ENCODE measurements around the gene GPR146. TPM values are rescaled to one million over a fixed set of nuclear protein-coding genes. Genes with fewer than 3 reads are reported as not detected.

GPR146 gene
- total RNA-seq, 1 experiment from 2014 or later = 1.8 TPM

DNA sequence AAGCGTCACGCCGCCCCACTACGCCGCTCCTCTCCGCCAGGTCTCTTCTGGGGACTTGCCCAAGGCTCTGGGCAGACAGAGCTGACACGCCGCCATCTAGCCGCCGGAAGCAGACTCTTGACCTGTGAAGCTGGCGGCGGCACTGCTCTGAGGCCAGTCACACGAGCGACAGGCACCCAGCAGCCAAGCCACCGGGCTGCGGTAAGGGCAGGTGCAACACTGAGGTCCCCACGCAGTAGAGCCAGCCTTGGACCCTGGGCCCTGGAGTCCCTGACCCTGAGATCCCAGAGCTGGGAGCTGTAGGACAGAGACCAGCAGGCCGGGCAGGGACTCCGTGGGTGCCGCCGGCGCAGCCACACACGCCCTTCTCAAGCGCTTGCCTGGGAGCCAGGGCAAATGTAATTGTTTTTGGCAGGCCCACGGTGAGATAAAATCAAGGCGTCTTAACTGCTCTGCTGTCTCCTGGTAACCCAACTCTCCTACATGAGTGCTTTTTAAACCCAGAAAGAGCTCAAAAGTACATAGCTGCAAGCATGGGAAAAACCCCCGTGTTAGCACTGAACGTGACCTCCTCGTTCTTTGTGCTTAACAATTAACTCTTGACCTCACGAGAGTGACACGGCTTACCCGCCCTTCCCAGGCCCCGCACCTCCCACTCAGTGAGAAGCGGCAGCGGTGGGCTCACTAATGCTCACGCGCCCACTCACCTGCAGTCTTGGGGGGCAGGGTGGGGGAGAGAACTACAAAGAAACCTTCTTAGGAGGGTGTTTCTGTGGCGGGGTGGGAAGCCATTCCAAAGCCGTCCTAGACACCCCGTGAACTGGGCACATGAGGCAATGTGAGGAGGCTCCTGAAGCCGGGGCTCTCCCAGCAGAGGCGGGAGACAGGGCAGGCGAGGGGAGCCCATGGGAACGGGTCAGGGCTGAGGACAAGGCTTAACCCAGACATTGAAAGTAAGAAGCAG is 52.1 kb downstream of the GPR146 start:
- Histone ChIP-seq H3K4me1 (no peaks in the 10 kb centered on the region), H3K4me3 (ENCODE audit: low read depth, low read length) (no peak overlapping the region), H3K36me3 (ENCODE audit: control insufficient read depth, insufficient read depth, low read length) (no peaks in the 10 kb centered on the region), H3K27me3 (replicated peaks; ENCODE audit: control insufficient read depth, insufficient read depth, low read length) (no peaks in the 10 kb centered on the region), H3K9me3 (no peaks in the 10 kb centered on the region)
- H3K27ac Mint-ChIP-seq (ENCODE audit: unreplicated experiment) = no peak overlapping the region
- POLR2A ChIA-PET = no interaction called here
- no peaks in the 10 kb centered on the region for H3K27me3 Mint-ChIP-seq (ENCODE audit: insufficient read depth, unreplicated experiment)
- peaks cover 13% of the 10 kb centered on the region for H3K36me3 Mint-ChIP-seq (ENCODE audit: insufficient read depth, unreplicated experiment)
- H3K9me3 Mint-ChIP-seq (ENCODE audit: unreplicated experiment) = no peaks in the 10 kb centered on the region
- DNase-seq = no peak
- no peaks in the 10 kb centered on the region for H3K4me1 Mint-ChIP-seq (ENCODE audit: low read depth, unreplicated experiment)
- CTCF ChIA-PET = interaction anchor here (0.6 kb wide), 1 partner anchor 708 kb away, joined by 3 read pairs; no protein-coding TSS in a partner anchor
- TF ChIP-seq, protein P1, sequence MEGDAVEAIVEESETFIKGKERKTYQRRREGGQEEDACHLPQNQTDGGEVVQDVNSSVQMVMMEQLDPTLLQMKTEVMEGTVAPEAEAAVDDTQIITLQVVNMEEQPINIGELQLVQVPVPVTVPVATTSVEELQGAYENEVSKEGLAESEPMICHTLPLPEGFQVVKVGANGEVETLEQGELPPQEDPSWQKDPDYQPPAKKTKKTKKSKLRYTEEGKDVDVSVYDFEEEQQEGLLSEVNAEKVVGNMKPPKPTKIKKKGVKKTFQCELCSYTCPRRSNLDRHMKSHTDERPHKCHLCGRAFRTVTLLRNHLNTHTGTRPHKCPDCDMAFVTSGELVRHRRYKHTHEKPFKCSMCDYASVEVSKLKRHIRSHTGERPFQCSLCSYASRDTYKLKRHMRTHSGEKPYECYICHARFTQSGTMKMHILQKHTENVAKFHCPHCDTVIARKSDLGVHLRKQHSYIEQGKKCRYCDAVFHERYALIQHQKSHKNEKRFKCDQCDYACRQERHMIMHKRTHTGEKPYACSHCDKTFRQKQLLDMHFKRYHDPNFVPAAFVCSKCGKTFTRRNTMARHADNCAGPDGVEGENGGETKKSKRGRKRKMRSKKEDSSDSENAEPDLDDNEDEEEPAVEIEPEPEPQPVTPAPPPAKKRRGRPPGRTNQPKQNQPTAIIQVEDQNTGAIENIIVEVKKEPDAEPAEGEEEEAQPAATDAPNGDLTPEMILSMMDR (IDR thresholded peaks at IDR 0.05; ENCODE audit: insufficient read depth in 1 of 2, low read depth in 1 of 2, low read length in 1 of 2, severe bottlenecking in 1 of 2, unreplicated experiment in 1 of 2) = no peak
- BruUV-seq (replicated peaks) = no TSS peak
- H3K4me3 Mint-ChIP-seq (ENCODE audit: unreplicated experiment) = no peak overlapping the region
- intact Hi-C loops (cut with micrococcal nuclease; ENCODE audit: unreplicated experiment) = no loop called here

- POLR2A ChIA-PET = no interaction called here
- H3K9me3 Mint-ChIP-seq (ENCODE audit: unreplicated experiment) = no peaks in the 10 kb centered on the region
- TF ChIP-seq, protein P1 (IDR thresholded peaks at IDR 0.05; ENCODE audit: insufficient read depth in 1 of 2, low read depth in 1 of 2, low read length in 1 of 2, severe bottlenecking in 1 of 2, unreplicated experiment in 1 of 2) = no peak
- H3K4me1 ChIP-seq = no peaks in the 10 kb centered on the region
- H3K36me3 Mint-ChIP-seq (ENCODE audit: insufficient read depth, unreplicated experiment) = peaks cover 13% of the 10 kb centered on the region
- H3K27me3 ChIP-seq (replicated peaks; ENCODE audit: control insufficient read depth, insufficient read depth, low read length) = no peaks in the 10 kb centered on the region
- CTCF ChIA-PET = no interaction called here
- H3K27me3 Mint-ChIP-seq (ENCODE audit: insufficient read depth, unreplicated experiment) = no peaks in the 10 kb centered on the region
- H3K27ac Mint-ChIP-seq (ENCODE audit: unreplicated experiment) = no peak overlapping the region
- no TSS peak for BruUV-seq (replicated peaks)
- no peaks in the 10 kb centered on the region for H3K4me1 Mint-ChIP-seq (ENCODE audit: low read depth, unreplicated experiment)
- no peak overlapping the region for H3K4me3 ChIP-seq (ENCODE audit: low read depth, low read length)
- intact Hi-C loops (cut with micrococcal nuclease; ENCODE audit: unreplicated experiment) = no loop called here
- DNase-seq = no peak
- no peaks in the 10 kb centered on the region for H3K9me3 ChIP-seq
- no peaks in the 10 kb centered on the region for H3K36me3 ChIP-seq (ENCODE audit: control insufficient read depth, insufficient read depth, low read length)
- no peak overlapping the region for H3K4me3 Mint-ChIP-seq (ENCODE audit: unreplicated experiment)
Observed at GRCh38 chr7:1097120-1097504, 52.8 kb downstream of the GPR146 start.

DNA sequence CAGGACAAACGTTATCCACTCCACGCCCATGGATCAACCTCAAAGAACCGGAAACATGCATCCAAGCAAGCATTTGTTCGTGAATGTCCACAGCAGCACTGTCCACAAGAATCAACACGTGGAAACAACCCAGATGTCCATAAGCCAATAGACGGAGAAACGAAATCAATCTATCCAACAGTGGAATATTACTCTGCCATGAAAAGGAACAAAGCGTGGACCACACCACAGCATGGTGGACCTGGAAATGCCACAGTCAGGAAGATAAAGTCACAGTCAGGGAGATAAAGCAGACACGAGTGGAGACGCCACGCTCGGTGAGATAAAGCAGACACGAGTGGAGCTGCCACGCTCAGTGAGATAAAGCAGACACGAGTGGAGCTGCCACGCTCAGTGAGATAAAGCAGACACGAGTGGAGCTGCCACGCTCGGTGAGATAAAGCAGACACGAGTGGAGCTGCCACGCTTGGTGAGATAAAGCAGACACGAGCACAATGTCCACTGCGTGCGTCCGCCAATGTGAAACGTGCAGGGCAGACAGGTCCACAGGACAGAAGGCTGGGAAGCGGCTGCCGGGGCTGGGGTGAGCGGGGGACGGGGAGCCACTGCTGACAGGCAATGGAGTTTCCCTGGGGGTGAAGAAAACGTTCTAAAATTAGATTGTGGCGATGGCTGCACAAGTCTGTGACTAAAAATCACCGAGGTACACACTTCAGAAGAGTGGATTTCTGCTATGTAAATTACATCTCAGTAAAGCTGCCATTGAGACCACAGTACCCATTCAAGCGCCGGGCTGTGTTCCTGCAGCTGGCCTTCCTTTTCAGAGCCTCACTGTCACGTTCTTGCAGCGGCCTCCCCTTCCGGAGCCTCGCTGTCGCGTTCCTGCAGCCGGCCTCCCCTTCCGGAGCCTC is 54.2 kb downstream of the GPR146 start:
- intact Hi-C loops (cut with micrococcal nuclease; ENCODE audit: unreplicated experiment) = no loop called here
- H3K9me3 ChIP-seq = no peaks in the 10 kb centered on the region
- H3K36me3 ChIP-seq (ENCODE audit: control insufficient read depth, insufficient read depth, low read length) = no peaks in the 10 kb centered on the region
- H3K27me3 ChIP-seq (replicated peaks; ENCODE audit: control insufficient read depth, insufficient read depth, low read length) = no peaks in the 10 kb centered on the region
- no peaks in the 10 kb centered on the region for H3K4me1 ChIP-seq
- ChIA-PET POLR2A (no interaction called here), CTCF (no interaction called here)
- H3K4me3 ChIP-seq (ENCODE audit: low read depth, low read length) = no peak overlapping the region
- BruUV-seq (replicated peaks) = no TSS peak
- Mint-ChIP-seq H3K27me3 (ENCODE audit: insufficient read depth, unreplicated experiment) (no peaks in the 10 kb centered on the region), H3K9me3 (ENCODE audit: unreplicated experiment) (no peaks in the 10 kb centered on the region), H3K27ac (ENCODE audit: unreplicated experiment) (no peak overlapping the region), H3K4me1 (ENCODE audit: low read depth, unreplicated experiment) (no peaks in the 10 kb centered on the region), H3K36me3 (ENCODE audit: insufficient read depth, unreplicated experiment) (peaks cover 13% of the 10 kb centered on the region), H3K4me3 (ENCODE audit: unreplicated experiment) (no peak overlapping the region)
- DNase-seq = no peak
- TF ChIP-seq, protein P1 (IDR thresholded peaks at IDR 0.05; ENCODE audit: insufficient read depth in 1 of 2, low read depth in 1 of 2, low read length in 1 of 2, severe bottlenecking in 1 of 2, unreplicated experiment in 1 of 2) = no peak
